IPS DF 4.7 (cell line): Measurements from ENCODE around the gene EIF2D.

Source experiments
- DNase-seq: peaks from one replicate; pipeline ENCODE4 v3.0.0-alpha.2; 2013; ENCODE audit warnings: low spot score; ENCODE audit errors: extremely low read depth

The EIF2D gene

DNA sequence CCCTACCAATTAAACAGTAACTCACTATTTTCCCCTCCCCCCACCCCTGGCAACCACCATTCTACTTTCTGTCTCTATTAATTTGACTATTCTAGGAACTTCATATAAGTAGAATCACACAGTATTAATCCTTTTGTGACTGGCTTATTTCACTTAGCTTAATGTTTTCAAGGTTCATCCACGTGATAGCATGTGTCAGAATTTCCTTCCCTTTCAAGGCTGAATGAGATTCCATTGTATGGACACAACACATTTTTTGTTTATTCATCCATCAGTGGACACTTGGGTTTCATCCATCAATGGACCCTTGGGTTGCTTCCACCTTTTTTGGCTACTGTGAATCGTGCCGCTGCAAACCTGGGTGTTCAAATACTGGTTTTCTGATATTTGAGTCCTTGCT, 41.7 kb downstream of the EIF2D start:
- no peak for DNase-seq

- no peak for DNase-seq
These were observed 42.7 kb downstream of the EIF2D start for GRCh38 chr1:206569556-206569955.

GRCh38 chr1:206568779-206569352, 43.4 kb downstream of the EIF2D start:
- no peak for DNase-seq

DNA sequence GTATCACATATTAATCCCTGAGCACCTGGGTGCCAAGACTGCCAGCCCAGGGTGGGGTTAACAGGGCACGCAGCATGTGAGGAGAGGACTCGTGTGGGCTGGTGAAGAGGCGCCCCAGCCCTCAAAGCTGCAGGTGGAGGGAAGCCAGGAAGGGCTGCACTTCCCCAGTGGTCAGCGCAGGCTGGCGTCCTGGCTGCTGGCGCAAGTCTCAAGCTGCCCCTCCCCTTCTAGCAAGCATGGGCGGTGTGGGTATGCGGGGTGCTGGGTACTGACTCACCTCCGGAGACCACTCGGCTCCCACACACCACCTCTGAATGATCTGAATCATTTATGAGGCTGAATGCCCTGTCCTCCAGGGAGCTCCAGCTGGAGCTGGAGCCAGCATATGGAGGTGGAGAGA, 44.0 kb downstream of the EIF2D start:
- no peak for DNase-seq

- no peak for DNase-seq
These were observed 45.3 kb downstream of the EIF2D start for GRCh38 chr1:206566999-206567398.

- DNase-seq, result no peak
These were observed 46.3 kb downstream of the EIF2D start for GRCh38 chr1:206565995-206566394.

GRCh38 chr1:206563367-206564207, 48.7 kb downstream of the EIF2D start:
- DNase-seq, result no peak

DNA sequence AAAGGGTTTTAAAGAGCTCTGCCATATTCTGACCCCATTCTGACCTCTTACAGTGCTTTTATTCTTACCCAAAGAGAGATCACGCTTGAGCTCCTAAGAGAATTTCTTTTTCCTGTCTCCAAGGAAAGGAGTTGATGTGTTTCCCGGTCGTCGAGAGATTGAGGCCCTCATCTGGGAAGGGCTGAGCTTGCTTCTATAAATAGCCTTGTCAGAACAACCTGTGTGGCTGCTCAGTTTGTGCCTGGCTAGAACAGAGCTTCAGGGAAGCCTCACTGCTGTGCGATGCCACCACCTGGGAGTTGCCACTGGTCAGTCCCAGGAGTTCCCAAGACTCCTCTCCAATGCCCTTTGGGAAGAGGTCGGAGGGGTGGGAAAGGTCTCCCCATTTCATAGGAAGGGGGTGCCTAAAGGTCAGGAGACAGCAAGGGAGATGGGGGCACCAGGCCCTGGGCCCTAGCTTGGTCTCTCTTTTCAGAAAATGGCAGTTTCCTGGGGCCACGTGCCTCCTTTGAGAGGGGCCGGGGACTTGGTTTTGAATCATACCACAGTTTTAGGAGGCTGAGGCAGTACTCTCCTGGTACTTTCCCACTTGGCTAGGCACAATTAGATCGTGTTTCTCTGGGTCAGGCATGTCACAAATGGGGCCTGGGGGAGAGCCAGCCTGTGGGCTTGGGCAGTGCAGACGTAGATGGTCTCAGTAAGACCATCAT, 52.1 kb downstream of the EIF2D start:
- DNase-seq, result no peak

- no peak for DNase-seq
These were observed 52.6 kb downstream of the EIF2D start for GRCh38 chr1:206559672-206559995.

- no peak for DNase-seq
These were observed 53.2 kb downstream of the EIF2D start for GRCh38 chr1:206558794-206559671.

GRCh38 chr1:206557636-206558473, 54.4 kb downstream of the EIF2D start:
- DNase-seq, result no peak

- no peak for DNase-seq
These were observed 55.3 kb downstream of the EIF2D start for GRCh38 chr1:206556750-206557635.

DNA sequence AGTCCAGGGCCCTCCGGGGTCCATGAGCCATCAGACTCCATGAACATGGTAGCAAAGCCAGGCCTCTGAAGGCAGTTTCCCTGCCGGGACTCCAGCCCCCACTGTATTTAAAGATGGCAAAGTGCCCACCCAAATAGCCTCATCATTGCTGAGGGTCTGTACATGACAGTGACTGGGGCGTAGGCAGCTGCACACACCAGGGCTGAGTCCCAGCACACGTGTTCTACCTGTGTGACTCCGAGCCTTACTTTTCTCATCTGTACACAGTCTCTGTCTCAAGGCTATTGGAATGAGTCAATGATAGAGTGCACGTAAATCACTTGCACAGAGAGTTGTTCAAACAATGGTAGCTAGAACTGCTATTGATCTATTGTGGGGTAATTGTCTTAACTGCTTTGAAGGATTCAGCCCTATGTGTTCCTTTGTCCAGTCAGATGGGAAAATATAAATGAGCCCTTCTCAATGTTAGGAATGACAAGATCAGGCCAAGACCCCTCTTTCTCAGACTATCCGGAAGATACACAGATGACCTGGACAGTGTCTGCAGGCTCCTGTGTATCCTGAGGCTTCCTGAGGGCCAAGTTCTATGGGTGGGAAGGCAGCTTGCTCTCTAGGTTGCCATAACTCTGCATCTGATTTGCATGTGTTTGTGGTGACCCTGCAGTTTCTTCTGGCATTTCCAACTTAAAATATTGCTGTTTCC, 56.1 kb downstream of the EIF2D start:
- DNase-seq, result no peak

- no peak for DNase-seq
These were observed 56.8 kb downstream of the EIF2D start for GRCh38 chr1:206555473-206555935.

DNA sequence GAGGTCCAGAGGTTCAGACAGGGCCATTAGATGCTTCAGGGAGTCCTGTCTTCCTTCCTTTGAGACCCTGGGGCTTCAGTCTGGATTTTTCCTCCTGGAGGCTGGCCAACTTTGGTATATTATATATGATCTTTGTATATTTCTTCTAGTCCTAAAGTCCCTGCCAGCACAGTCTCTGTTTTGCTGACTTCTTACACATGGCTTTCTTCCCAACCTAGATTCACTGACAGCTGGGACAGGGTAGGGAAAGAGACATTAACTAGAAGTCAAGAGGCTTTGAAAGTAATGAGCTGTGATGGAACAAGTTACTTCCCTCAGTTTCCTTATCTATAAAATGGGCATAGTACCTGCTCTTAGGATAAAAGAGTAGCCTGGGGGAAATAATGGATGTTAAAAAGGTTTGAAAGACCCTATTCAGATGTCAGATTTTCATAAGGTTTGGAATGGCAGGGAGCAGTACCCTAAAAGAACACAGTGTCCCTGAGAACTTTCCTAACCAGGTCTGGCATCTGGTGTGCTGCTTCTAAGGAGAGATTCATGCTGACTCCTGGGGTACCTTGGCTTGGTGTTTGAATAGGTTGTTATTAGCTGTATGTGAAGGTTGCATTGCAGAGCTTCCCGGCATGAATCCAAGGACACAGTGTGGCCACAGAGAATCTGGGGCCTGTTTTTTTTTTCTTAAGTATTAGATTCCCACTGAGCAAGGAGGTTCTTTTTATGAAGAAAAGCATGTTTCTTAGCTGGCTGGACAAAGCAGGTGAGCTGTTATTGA, 57.4 kb downstream of the EIF2D start:
- DNase-seq, result no peak

DNA sequence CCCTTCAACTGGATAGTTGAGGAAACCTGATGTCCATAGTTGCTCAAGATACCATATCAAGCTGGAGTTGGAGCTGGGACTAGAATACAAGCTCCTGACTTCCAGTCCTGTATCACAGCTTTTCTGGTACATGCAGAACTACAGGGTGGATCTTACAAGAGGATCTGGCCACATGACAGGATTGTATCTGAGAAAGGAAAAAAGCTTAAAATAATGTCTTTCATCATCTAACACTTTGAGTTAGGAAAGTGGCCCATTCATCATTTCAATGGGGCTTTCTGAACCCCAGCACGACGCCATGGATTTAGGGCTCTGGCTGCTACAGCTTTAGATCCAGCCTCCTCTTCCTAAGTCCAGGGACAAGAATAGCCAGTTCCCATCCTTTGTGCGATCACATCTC, 58.1 kb downstream of the EIF2D start:
- DNase-seq, result no peak

DNA sequence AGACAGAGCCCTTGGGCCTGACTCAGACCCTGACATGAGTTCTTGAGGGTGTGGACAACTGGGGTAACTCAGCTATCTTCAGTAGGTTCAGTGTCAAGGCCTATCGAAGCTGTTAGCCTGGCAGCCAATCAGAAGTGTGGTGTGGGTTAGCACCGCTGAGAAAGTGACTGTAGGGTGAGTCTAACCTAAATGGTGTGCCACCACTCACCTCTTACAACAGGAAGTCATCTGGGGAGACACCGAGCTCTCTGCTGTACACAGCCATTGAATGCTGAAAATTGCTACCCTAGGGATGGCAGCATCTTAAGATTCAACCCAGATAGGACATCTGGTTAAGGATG, 60.3 kb downstream of the EIF2D start:
- DNase-seq, result no peak

- DNase-seq, result no peak
These were observed 60.8 kb downstream of the EIF2D start for GRCh38 chr1:206551296-206551985.
